SK-N-SH treated with all-trans-retinoic acid at 6 μM for 48 hours (cell line): ENCODE data around the gene DYNC1I1.

Source experiments
- ATAC-seq: fragments of 200-7000 bp; cut with Tn5 transposase; 3 replicates; pipeline ENCODE4 v1.9.1; 2020; ENCODE audit warnings: mild to moderate bottlenecking, moderate library complexity
- BACH2 ChIP-seq: fragments of 250-450 bp; sonication (Bioruptor Pico); IDR thresholded peaks from 2 replicates; pipeline ENCODE4 v1.9.0; 2021; ENCODE audit warnings: mild to moderate bottlenecking, borderline replicate concordance
- CSDC2 ChIP-seq: fragments of 250-450 bp; sonication (Bioruptor Pico); IDR thresholded peaks from 2 replicates; pipeline ENCODE4 v1.5.0; 2020; ENCODE audit warnings: mild to moderate bottlenecking, moderate library complexity
- CSRNP3 ChIP-seq: fragments of 250-450 bp; sonication (Bioruptor Pico); IDR thresholded peaks from 2 replicates; pipeline ENCODE4 v1.5.1; 2021; ENCODE audit warnings: mild to moderate bottlenecking, moderate library complexity
- ESRRG ChIP-seq: fragments of 250-450 bp; sonication (Bioruptor Pico); IDR thresholded peaks from 2 replicates; pipeline ENCODE4 v1.6.1; 2021; ENCODE audit warnings: mild to moderate bottlenecking
- GLIS3 ChIP-seq: fragments of 250-450 bp; sonication (Bioruptor Pico); IDR thresholded peaks from 2 replicates; pipeline ENCODE4 v1.5.0; 2020; ENCODE audit warnings: mild to moderate bottlenecking, moderate library complexity
- ISL1 ChIP-seq: fragments of 250-450 bp; sonication (Bioruptor Pico); IDR thresholded peaks from 2 replicates; pipeline ENCODE4 v2.1.2; 2022; ENCODE audit warnings: mild to moderate bottlenecking, moderate library complexity
- OSR1 ChIP-seq: fragments of 250-450 bp; sonication (Bioruptor Pico); IDR thresholded peaks from 2 replicates; pipeline ENCODE4 v1.8.0; 2022; ENCODE audit warnings: moderate library complexity, mild to moderate bottlenecking, inconsistent platforms
- PATZ1 ChIP-seq: fragments of 250-450 bp; sonication (Bioruptor Pico); IDR thresholded peaks from 2 replicates; pipeline ENCODE4 v1.8.0; 2020; ENCODE audit warnings: mild to moderate bottlenecking, moderate library complexity, borderline replicate concordance
- POU6F1 ChIP-seq: fragments of 250-450 bp; sonication (Bioruptor Pico); IDR thresholded peaks from 2 replicates; pipeline ENCODE4 v1.8.0; 2021; ENCODE audit warnings: low read depth, mild to moderate bottlenecking, moderate library complexity, borderline replicate concordance
- PPARA ChIP-seq: fragments of 250-450 bp; sonication (Bioruptor Pico); IDR thresholded peaks from 2 replicates; pipeline ENCODE4 v1.5.0; 2020; ENCODE audit warnings: mild to moderate bottlenecking, borderline replicate concordance
- RARB ChIP-seq: fragments of 250-450 bp; sonication (Bioruptor Pico); IDR thresholded peaks from 2 replicates; pipeline ENCODE4 v1.8.0; 2021; ENCODE audit warnings: mild to moderate bottlenecking, moderate library complexity
- SNAI2 ChIP-seq: fragments of 250-450 bp; sonication (Bioruptor Pico); IDR thresholded peaks from 2 replicates; pipeline ENCODE4 v1.5.0; 2020; ENCODE audit warnings: mild to moderate bottlenecking, moderate library complexity
- TCF4 ChIP-seq: fragments of 250-450 bp; sonication (Bioruptor Pico); IDR thresholded peaks from 2 replicates; pipeline ENCODE4 v1.8.0; 2021; ENCODE audit warnings: mild to moderate bottlenecking, moderate library complexity, borderline replicate concordance
- TSHZ2 ChIP-seq: fragments of 250-450 bp; sonication (Bioruptor Pico); IDR thresholded peaks from 2 replicates; pipeline ENCODE4 v1.5.0; 2020; ENCODE audit warnings: mild to moderate bottlenecking, moderate library complexity
- ZC3H10 ChIP-seq: fragments of 250-450 bp; sonication (Bioruptor Pico); IDR thresholded peaks from 2 replicates; pipeline ENCODE4 v1.5.1; 2021; ENCODE audit warnings: mild to moderate bottlenecking, moderate library complexity
- ZFP3 ChIP-seq: fragments of 250-450 bp; sonication (Bioruptor Pico); IDR thresholded peaks from 2 replicates; pipeline ENCODE4 v1.5.0; 2020; ENCODE audit warnings: mild to moderate bottlenecking, moderate library complexity
- ZFP30 ChIP-seq: fragments of 450-650 bp; formaldehyde crosslinking; IDR thresholded peaks from 2 replicates; pipeline ENCODE4 v1.5.0; 2022; ENCODE audit warnings: mild to moderate bottlenecking, moderate library complexity
- ZNF565 ChIP-seq: fragments of 450-650 bp; formaldehyde crosslinking; conservative IDR thresholded peaks from 2 replicates; pipeline ENCODE4 v1.5.0; 2020; ENCODE audit warnings: low read depth, mild to moderate bottlenecking, moderate library complexity
- ZNF70 ChIP-seq: fragments of 450-650 bp; formaldehyde crosslinking; IDR thresholded peaks from 2 replicates; pipeline ENCODE4 v1.5.0; 2020; ENCODE audit warnings: mild to moderate bottlenecking, moderate library complexity
- ZNF8 ChIP-seq: fragments of 450-650 bp; formaldehyde crosslinking; IDR thresholded peaks from 2 replicates; pipeline ENCODE4 v1.5.0; 2020; ENCODE audit warnings: mild to moderate bottlenecking, moderate library complexity

The DYNC1I1 gene

GRCh38 chr7:96136600-96137239, 364.4 kb downstream of the DYNC1I1 start:
- ATAC-seq, result no peak
- TF ChIP-seq ESRRG (CRISPR knock-in tag) (no peak), PATZ1 (no peak), PPARA (no peak), ZFP3 (CRISPR knock-in tag) (no peak), ZNF70 (CRISPR knock-in tag) (no peak), ZNF565 (no peak), OSR1 (CRISPR knock-in tag) (no peak), SNAI2 (CRISPR knock-in tag) (no peak), POU6F1 (CRISPR knock-in tag) (no peak)

- TF ChIP-seq OSR1 (CRISPR knock-in tag) (no peak), TCF4 (CRISPR knock-in tag) (no peak), TSHZ2 (CRISPR knock-in tag) (no peak), RARB (CRISPR knock-in tag) (no peak), CSRNP3 (CRISPR knock-in tag) (no peak), PATZ1 (no peak), ZNF8 (no peak), ZFP3 (CRISPR knock-in tag) (no peak), POU6F1 (CRISPR knock-in tag) (no peak), ZNF565 (no peak), ZFP30 (CRISPR knock-in tag) (no peak), CSDC2 (no peak), BACH2 (CRISPR knock-in tag) (no peak)
- ATAC-seq, result no peak
Measured at GRCh38 chr7:96143495-96144259, 371.3 kb downstream of the DYNC1I1 start.

- TF ChIP-seq ZNF565, result no peak
- TF ChIP-seq CSRNP3 (CRISPR knock-in tag), result no peak
- no peak for TF ChIP-seq GLIS3 (CRISPR knock-in tag)
- no peak for TF ChIP-seq ISL1 (CRISPR knock-in tag)
- TF ChIP-seq RARB (CRISPR knock-in tag), result no peak
- no peak for TF ChIP-seq ESRRG (CRISPR knock-in tag)
- no peak for TF ChIP-seq ZC3H10 (CRISPR knock-in tag)
- no peak for TF ChIP-seq TCF4 (CRISPR knock-in tag)
- TF ChIP-seq PPARA, result no peak
- no peak for TF ChIP-seq OSR1 (CRISPR knock-in tag)
- no peak for ATAC-seq
Measured at GRCh38 chr7:96144260-96144526, 371.8 kb downstream of the DYNC1I1 start.
